ENCODE data around the gene KSR2. TPM values are rescaled to one million over a fixed set of nuclear protein-coding genes. Genes with fewer than 3 reads are reported as not detected.

Gene KSR2
- total and polyA plus RNA-seq, 10 of the 15 experiments (the other 5 are each of a cell fraction or from before 2014, with no cell fraction given) = under 0.01 to 1.5 (median 0.01) TPM; not detected in 3

- TF ChIP-seq, protein P1, sequence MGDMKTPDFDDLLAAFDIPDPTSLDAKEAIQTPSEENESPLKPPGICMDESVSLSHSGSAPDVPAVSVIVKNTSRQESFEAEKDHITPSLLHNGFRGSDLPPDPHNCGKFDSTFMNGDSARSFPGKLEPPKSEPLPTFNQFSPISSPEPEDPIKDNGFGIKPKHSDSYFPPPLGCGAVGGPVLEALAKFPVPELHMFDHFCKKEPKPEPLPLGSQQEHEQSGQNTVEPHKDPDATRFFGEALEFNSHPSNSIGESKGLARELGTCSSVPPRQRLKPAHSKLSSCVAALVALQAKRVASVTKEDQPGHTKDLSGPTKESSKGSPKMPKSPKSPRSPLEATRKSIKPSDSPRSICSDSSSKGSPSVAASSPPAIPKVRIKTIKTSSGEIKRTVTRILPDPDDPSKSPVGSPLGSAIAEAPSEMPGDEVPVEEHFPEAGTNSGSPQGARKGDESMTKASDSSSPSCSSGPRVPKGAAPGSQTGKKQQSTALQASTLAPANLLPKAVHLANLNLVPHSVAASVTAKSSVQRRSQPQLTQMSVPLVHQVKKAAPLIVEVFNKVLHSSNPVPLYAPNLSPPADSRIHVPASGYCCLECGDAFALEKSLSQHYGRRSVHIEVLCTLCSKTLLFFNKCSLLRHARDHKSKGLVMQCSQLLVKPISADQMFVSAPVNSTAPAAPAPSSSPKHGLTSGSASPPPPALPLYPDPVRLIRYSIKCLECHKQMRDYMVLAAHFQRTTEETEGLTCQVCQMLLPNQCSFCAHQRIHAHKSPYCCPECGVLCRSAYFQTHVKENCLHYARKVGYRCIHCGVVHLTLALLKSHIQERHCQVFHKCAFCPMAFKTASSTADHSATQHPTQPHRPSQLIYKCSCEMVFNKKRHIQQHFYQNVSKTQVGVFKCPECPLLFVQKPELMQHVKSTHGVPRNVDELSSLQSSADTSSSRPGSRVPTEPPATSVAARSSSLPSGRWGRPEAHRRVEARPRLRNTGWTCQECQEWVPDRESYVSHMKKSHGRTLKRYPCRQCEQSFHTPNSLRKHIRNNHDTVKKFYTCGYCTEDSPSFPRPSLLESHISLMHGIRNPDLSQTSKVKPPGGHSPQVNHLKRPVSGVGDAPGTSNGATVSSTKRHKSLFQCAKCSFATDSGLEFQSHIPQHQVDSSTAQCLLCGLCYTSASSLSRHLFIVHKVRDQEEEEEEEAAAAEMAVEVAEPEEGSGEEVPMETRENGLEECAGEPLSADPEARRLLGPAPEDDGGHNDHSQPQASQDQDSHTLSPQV (IDR thresholded peaks at IDR 0.05) = no peak
- TF ChIP-seq, protein P2, sequence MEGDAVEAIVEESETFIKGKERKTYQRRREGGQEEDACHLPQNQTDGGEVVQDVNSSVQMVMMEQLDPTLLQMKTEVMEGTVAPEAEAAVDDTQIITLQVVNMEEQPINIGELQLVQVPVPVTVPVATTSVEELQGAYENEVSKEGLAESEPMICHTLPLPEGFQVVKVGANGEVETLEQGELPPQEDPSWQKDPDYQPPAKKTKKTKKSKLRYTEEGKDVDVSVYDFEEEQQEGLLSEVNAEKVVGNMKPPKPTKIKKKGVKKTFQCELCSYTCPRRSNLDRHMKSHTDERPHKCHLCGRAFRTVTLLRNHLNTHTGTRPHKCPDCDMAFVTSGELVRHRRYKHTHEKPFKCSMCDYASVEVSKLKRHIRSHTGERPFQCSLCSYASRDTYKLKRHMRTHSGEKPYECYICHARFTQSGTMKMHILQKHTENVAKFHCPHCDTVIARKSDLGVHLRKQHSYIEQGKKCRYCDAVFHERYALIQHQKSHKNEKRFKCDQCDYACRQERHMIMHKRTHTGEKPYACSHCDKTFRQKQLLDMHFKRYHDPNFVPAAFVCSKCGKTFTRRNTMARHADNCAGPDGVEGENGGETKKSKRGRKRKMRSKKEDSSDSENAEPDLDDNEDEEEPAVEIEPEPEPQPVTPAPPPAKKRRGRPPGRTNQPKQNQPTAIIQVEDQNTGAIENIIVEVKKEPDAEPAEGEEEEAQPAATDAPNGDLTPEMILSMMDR (IDR thresholded peaks at IDR 0.05 in 2 of 3, conservative IDR thresholded peaks at IDR 0.05 in 1 of 3; ENCODE audit: control insufficient read depth in 2 of 3, extremely low read depth in 1 of 3, insufficient read depth in 1 of 3, low read depth in 3 of 3, low read length in 3 of 3) = no peak
- TF ChIP-seq, protein P3, sequence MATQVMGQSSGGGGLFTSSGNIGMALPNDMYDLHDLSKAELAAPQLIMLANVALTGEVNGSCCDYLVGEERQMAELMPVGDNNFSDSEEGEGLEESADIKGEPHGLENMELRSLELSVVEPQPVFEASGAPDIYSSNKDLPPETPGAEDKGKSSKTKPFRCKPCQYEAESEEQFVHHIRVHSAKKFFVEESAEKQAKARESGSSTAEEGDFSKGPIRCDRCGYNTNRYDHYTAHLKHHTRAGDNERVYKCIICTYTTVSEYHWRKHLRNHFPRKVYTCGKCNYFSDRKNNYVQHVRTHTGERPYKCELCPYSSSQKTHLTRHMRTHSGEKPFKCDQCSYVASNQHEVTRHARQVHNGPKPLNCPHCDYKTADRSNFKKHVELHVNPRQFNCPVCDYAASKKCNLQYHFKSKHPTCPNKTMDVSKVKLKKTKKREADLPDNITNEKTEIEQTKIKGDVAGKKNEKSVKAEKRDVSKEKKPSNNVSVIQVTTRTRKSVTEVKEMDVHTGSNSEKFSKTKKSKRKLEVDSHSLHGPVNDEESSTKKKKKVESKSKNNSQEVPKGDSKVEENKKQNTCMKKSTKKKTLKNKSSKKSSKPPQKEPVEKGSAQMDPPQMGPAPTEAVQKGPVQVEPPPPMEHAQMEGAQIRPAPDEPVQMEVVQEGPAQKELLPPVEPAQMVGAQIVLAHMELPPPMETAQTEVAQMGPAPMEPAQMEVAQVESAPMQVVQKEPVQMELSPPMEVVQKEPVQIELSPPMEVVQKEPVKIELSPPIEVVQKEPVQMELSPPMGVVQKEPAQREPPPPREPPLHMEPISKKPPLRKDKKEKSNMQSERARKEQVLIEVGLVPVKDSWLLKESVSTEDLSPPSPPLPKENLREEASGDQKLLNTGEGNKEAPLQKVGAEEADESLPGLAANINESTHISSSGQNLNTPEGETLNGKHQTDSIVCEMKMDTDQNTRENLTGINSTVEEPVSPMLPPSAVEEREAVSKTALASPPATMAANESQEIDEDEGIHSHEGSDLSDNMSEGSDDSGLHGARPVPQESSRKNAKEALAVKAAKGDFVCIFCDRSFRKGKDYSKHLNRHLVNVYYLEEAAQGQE (IDR thresholded peaks at IDR 0.05; ENCODE audit: low read depth, low read length) = no peak
- no peak for TF ChIP-seq E2F8 (IDR thresholded peaks at IDR 0.05; ENCODE audit: low read depth, partially characterized antibody)
- TF ChIP-seq NFXL1 (IDR thresholded peaks at IDR 0.05; ENCODE audit: borderline replicate concordance) = no peak
- TF ChIP-seq NFYA (IDR thresholded peaks at IDR 0.05; ENCODE audit: borderline replicate concordance, low read depth, low read length) = no peak
- TF ChIP-seq ZZZ3 (IDR thresholded peaks at IDR 0.05; ENCODE audit: control insufficient read depth, insufficient read length, low read depth) = no peak
Measured at GRCh38 chr12:117901631-117902030, 67.2 kb downstream of the KSR2 start (continued).

Measured in GM12878 (cell line).